Upper lobe of right lung (tissue), 1 donor: Measurements from ENCODE around the gene TOE1. TPM values are rescaled to one million over a fixed set of nuclear protein-coding genes. Genes with fewer than 3 reads are reported as not detected.

Experiments
- ATAC-seq: fragments of 200-7000 bp; cut with Tn5 transposase; one replicate; pipeline ENCODE4 v1.9.1; 2020; ENCODE audit warnings: mild to moderate bottlenecking, moderate library complexity
- DNase-seq: peaks from one replicate; pipeline ENCODE4 v3.0.0-alpha.2; 2020
- H3K27ac ChIP-seq: fragments of 200-600 bp; one replicate; pipeline ENCODE4 v1.8.0; 2022
- H3K27me3 ChIP-seq: fragments of 200-600 bp; one replicate; pipeline ENCODE4 v1.8.0; 2022; ENCODE audit warnings: mild to moderate bottlenecking
- H3K36me3 ChIP-seq: fragments of 200-600 bp; one replicate; pipeline ENCODE4 v1.8.0; 2022
- H3K4me1 ChIP-seq: fragments of 200-600 bp; one replicate; pipeline ENCODE4 v1.8.0; 2022
- H3K4me3 ChIP-seq: fragments of 200-600 bp; one replicate; pipeline ENCODE4 v1.8.0; 2022; ENCODE audit warnings: mild to moderate bottlenecking
- H3K9me3 ChIP-seq: fragments of 200-600 bp; one replicate; pipeline ENCODE4 v1.8.0; 2022
- CTCF ChIP-seq: fragments of 200-600 bp; IDR thresholded peaks from one replicate; pipeline ENCODE4 v1.8.0; 2022; ENCODE audit warnings: antibody characterized with exemption
- intact Hi-C: fragments of 100-400 bp; cut with DNase I; formaldehyde crosslinking; loops from one replicate; pipeline ENCODE4 v1.11.0; 2022
- total RNA-seq: library from RNA; stranded (reverse); fragmentation: NEBNext Ultra II Directional; extraction: Animal tissue kit (Norgen Biotek cat#: 25700); gene quantifications from one replicate; pipeline ENCODE4 v1.2.1, GENCODE V29; 2021
- donor health status: DM: no; HTN: yes; CAD: no; lungs with severe emphysema.

Gene TOE1
- total RNA-seq, 1 donor from 2014 or later = 8.2 TPM

DNA sequence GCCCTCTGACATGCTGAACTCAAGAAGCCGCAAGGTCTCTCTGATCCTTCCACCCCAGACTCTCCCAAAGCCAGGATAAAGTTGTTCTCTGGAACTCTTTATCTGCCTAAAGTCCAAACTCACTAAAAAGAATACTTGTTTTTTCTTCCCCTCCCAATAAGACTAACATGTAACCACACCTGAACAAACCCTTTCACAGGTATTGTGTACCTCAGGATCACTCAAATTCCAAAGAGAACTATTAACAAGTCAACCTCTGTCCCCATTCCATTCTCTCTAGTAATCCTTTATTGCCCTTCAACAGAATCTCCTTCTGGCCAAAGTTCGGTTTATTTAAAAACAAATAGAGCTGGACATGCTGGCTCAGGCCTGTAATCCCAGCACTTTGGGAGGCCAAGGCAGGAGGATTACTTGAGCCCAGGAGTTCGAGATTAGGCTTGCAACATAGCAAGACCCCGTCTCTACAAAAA, 4.1 kb upstream of the TOE1 start:
- no peak overlapping the region for H3K4me3 ChIP-seq
- TF ChIP-seq CTCF = no peak
- H3K27ac ChIP-seq = peak overlapping the region; percentile 17
- H3K9me3 ChIP-seq = no peaks in the 10 kb centered on the region
- ATAC-seq (no peak), DNase-seq (no peak)
- intact Hi-C loops = no loop called here
- peaks cover 16% of the 10 kb centered on the region for H3K4me1 ChIP-seq
- H3K27me3 ChIP-seq = no peaks in the 10 kb centered on the region
- peaks cover 28% of the 10 kb centered on the region for H3K36me3 ChIP-seq

DNA sequence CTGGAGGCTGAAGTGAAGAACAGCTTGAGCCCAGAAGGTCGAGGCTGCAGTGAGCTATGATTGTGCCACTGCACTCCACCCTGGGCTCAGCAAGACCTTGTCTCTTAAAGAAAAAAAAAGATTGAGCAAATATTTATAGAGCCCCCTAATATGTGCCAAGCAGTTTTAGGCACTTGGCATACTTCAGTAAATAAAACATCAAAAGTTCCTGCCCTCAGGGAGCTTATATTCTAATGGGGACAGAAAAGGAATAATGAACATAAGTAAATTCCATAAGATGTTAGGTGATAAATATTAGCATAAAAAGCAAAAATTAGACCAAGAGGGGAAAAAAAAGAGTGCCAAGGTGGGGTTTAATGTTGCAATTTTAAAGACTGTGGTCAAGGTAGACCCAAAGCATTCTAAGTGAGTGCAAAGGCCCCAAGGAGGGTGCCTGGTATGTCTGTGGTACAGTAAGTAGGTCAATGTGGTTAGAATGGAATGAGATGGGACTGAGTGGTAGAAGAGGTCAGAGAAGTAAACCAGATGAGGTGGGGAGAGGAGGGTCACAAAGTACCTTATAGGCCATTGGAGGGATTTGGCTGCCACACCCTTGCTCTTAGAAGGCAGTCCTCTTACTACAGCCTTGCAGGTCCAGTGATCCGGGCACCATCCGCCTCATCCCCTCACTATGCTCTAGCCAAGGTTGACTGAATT, 2.2 kb upstream of the TOE1 start:
- H3K4me3 ChIP-seq = no peak overlapping the region
- H3K36me3 ChIP-seq = peaks cover 22% of the 10 kb centered on the region
- H3K27me3 ChIP-seq = no peaks in the 10 kb centered on the region
- peaks cover 31% of the 10 kb centered on the region for H3K4me1 ChIP-seq
- H3K27ac ChIP-seq = no peak overlapping the region
- TF ChIP-seq CTCF = no peak
- intact Hi-C loops = no loop called here
- no peak for ATAC-seq
- DNase-seq = no peak
- H3K9me3 ChIP-seq = no peaks in the 10 kb centered on the region

GRCh38 chr1:45340816-45341466, 971 bp downstream of the TOE1 start:
- H3K4me1 ChIP-seq = peaks cover 26% of the 10 kb centered on the region
- no peaks in the 10 kb centered on the region for H3K27me3 ChIP-seq
- H3K27ac ChIP-seq = peak overlapping the region; percentile 98
- intact Hi-C loops = no loop called here
- H3K36me3 ChIP-seq = peaks cover 41% of the 10 kb centered on the region
- peak overlapping the region; percentile 77 for H3K4me3 ChIP-seq
- TF ChIP-seq CTCF = no peak
- DNase-seq (no peak), ATAC-seq (no peak)
- H3K9me3 ChIP-seq = no peaks in the 10 kb centered on the region

GRCh38 chr1:45344499-45344898, 4.5 kb downstream of the TOE1 start:
- Histone ChIP-seq H3K27ac (no peak overlapping the region), H3K36me3 (peaks cover 41% of the 10 kb centered on the region), H3K4me3 (no peak overlapping the region), H3K27me3 (no peaks in the 10 kb centered on the region), H3K4me1 (peaks cover 32% of the 10 kb centered on the region), H3K9me3 (no peaks in the 10 kb centered on the region)
- DNase-seq = no peak
- ATAC-seq = no peak
- TF ChIP-seq CTCF = no peak
- intact Hi-C loops = no loop called here

DNA sequence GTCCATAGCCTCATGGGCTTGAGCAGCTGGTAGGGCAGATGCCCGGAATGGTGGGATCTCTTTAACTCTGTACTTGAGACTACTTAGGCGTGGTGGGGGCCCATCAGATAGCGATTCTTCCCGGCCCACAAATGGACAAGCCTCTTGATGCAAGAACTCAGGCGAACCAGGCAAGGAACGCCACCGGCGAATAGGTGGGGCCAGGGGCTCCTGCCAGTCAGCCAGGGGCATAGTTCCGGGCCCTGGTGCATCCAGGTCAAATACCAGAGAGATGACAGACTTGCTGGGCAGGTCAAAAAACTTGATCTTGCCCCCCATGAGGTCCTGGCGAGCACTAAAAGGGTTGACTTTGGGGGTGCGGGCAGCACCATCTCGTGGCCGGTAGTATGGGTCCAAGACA, 5.0 kb downstream of the TOE1 start:
- Histone ChIP-seq H3K27me3 (no peaks in the 10 kb centered on the region), H3K9me3 (no peaks in the 10 kb centered on the region), H3K36me3 (peaks cover 41% of the 10 kb centered on the region), H3K4me1 (peaks cover 32% of the 10 kb centered on the region), H3K27ac (no peak overlapping the region), H3K4me3 (no peak overlapping the region)
- ATAC-seq (no peak), DNase-seq (no peak)
- no peak for TF ChIP-seq CTCF
- intact Hi-C loops = no loop called here
